Uterus (tissue), 2 donors: ENCODE results near the gene PLBD2.

ENCODE experiments used
- CTCF ChIP-seq, 4 experiments: fragments of 200-600 bp in 2 of 4; fragments of 450-650 bp in 2 of 4; sonication (generic) in 2 of 4; IDR thresholded peaks; one replicate each; pipeline ENCODE4 v1.5.1; 2016 to 2019; ENCODE audit warnings: antibody characterized with exemption in 4 of 4, mild to moderate bottlenecking in 2 of 4, moderate library complexity in 1 of 4
- POLR2A ChIP-seq, 2 donors: fragments of 450-650 bp; IDR thresholded peaks; one replicate each; pipeline ENCODE4 v1.6.1; 2016; ENCODE audit warnings: antibody characterized with exemption in 2 of 2, mild to moderate bottlenecking in 1 of 2, moderate library complexity in 1 of 2

- TF ChIP-seq POLR2A (IDR thresholded peaks at IDR 0.05) (no peak), CTCF (IDR thresholded peaks at IDR 0.05) (no peak)
Observed at GRCh38 chr12:113326775-113327395, 31.5 kb upstream of the PLBD2 start.
